Left colon (tissue), 2 donors: ENCODE measurements around the gene SPOCK2. TPM values are rescaled to one million over a fixed set of nuclear protein-coding genes. Genes with fewer than 3 reads are reported as not detected.
A peak's percentile ranks its signal among the peaks of the same experiment; 100 is the strongest.
"Not testable (repeated sequence)": the region's sequence is repeated elsewhere in the genome, so short reads cannot be mapped to it uniquely, and the experiment has no call there.

Source experiments
- ATAC-seq: fragments of 200-7000 bp; cut with Tn5 transposase; one replicate; pipeline ENCODE4 v1.9.1; 2020; ENCODE audit warnings: mild to moderate bottlenecking, moderate library complexity
- DNase-seq, 2 donors: peaks; one replicate each; pipeline ENCODE4 v3.0.0-alpha.2; 2020
- intact Hi-C, 2 donors: fragments of 100-400 bp; cut with DNase I in 1 of 2; cut with micrococcal nuclease in 1 of 2; formaldehyde crosslinking; loops; one replicate each; pipeline versions ENCODE4 v1.11.2 to v1.14.0; 2022; cut with DNase I, micrococcal nuclease
- total RNA-seq, 2 donors: library from RNA; stranded (reverse); fragmentation: NEBNext Ultra II Directional; extraction: Animal tissue kit (Norgen Biotek cat#: 25700); gene quantifications; one replicate each; pipeline ENCODE4 v1.2.1, GENCODE V29; 2021
- donor health status: DM: no; HTN: no; CAD: no.
- donor health status: DM: yes; HTN: yes; CAD: no.

The SPOCK2 gene
- total RNA-seq, 2 donors from 2014 or later, result 2.3 to 4.5 TPM

- intact Hi-C loops, result loop anchor here in 1 of 2 donors (5.0 kb wide), 1 partner anchor 91 kb away; no protein-coding TSS in a partner anchor
- DNase-seq (no peak), ATAC-seq (no peak)
These were observed 22.5 kb upstream of the SPOCK2 start for GRCh38 chr10:72110673-72111401.

- DNase-seq (no peak), ATAC-seq (peak; percentile 68)
- intact Hi-C loops, result loop anchor here in 1 of 2 donors (5.0 kb wide), 1 partner anchor 93 kb away; no protein-coding TSS in a partner anchor
These were observed 21.3 kb upstream of the SPOCK2 start for GRCh38 chr10:72109636-72110157.

GRCh38 chr10:72108830-72109635, 20.7 kb upstream of the SPOCK2 start:
- intact Hi-C loops, result no loop called here
- peak; percentile 21 for ATAC-seq
- no peak for DNase-seq

GRCh38 chr10:72108004-72108370, 19.6 kb upstream of the SPOCK2 start:
- intact Hi-C loops, DNase-seq, ATAC-seq: not testable (repeated sequence)

GRCh38 chr10:72107325-72108003, 19.1 kb upstream of the SPOCK2 start:
- ATAC-seq (no peak), DNase-seq (no peak)
- intact Hi-C loops, result no loop called here

- intact Hi-C loops, result no loop called here
- ATAC-seq (no peak), DNase-seq (no peak)
These were observed 18.5 kb upstream of the SPOCK2 start for GRCh38 chr10:72106896-72107295.

- no peak for DNase-seq
- ATAC-seq, result no peak
- intact Hi-C loops, result no loop called here
These were observed 18.0 kb upstream of the SPOCK2 start for GRCh38 chr10:72106154-72106849.

- no peak for ATAC-seq
These were observed 17.4 kb upstream of the SPOCK2 start for GRCh38 chr10:72105710-72106109.

GRCh38 chr10:72105098-72105475, 16.7 kb upstream of the SPOCK2 start:
- DNase-seq (no peak), ATAC-seq (no peak)
- intact Hi-C loops, result no loop called here

More at GRCh38 chr10:72105710-72106109, 17.4 kb upstream of the SPOCK2 start:
- no peak for DNase-seq
- intact Hi-C loops, result no loop called here

GRCh38 chr10:72104472-72105097, 16.2 kb upstream of the SPOCK2 start:
- ATAC-seq (no peak), DNase-seq (no peak)
- intact Hi-C loops, result no loop called here

- DNase-seq (no peak), ATAC-seq (no peak)
- intact Hi-C loops, result no loop called here
These were observed 11.2 kb upstream of the SPOCK2 start for GRCh38 chr10:72099600-72099921.

GRCh38 chr10:72098836-72099599, 10.7 kb upstream of the SPOCK2 start:
- intact Hi-C loops, result no loop called here
- no peak for DNase-seq
- peak; percentile 77 for ATAC-seq

- DNase-seq (peak in 1 of 2 donors; percentile 45), ATAC-seq (peak; percentile 78)
- intact Hi-C loops, result no loop called here
These were observed 10.0 kb upstream of the SPOCK2 start for GRCh38 chr10:72098301-72098835.

- ATAC-seq (peak; percentile 37), DNase-seq (no peak)
- intact Hi-C loops, result no loop called here
These were observed 9.3 kb upstream of the SPOCK2 start for GRCh38 chr10:72097448-72098300.

GRCh38 chr10:72096115-72097000, 8.0 kb upstream of the SPOCK2 start:
- ATAC-seq (no peak), DNase-seq (no peak)
- intact Hi-C loops, result no loop called here

GRCh38 chr10:72095195-72095594, 6.8 kb upstream of the SPOCK2 start:
- ATAC-seq, result no peak
- intact Hi-C loops, result no loop called here
- DNase-seq, result no peak
